Endothelial cell (in vitro differentiated cells): ENCODE measurements around the gene RHEX. TPM values are rescaled to one million over a fixed set of nuclear protein-coding genes. Genes with fewer than 3 reads are reported as not detected.

Source experiments
- DNase-seq: peaks from one replicate; pipeline ENCODE4 v3.0.0; 2021; ENCODE audit warnings: low spot score
- H3K27ac Mint-ChIP-seq: one replicate; pipeline ENCODE4 v1.8.0; 2021; ENCODE audit warnings: mixed read lengths, inconsistent platforms; ENCODE audit not compliant: unreplicated experiment
- H3K27me3 Mint-ChIP-seq: one replicate; pipeline ENCODE4 v1.8.0; 2021; ENCODE audit warnings: mild to moderate bottlenecking, moderate library complexity, mixed read lengths, inconsistent platforms; ENCODE audit not compliant: unreplicated experiment
- H3K36me3 Mint-ChIP-seq: one replicate; pipeline ENCODE4 v1.8.0; 2021; ENCODE audit warnings: mild to moderate bottlenecking, low read depth, mixed read lengths, inconsistent platforms; ENCODE audit not compliant: unreplicated experiment
- H3K4me1 Mint-ChIP-seq: one replicate; pipeline ENCODE4 v1.8.0; 2021; ENCODE audit warnings: mild to moderate bottlenecking, mixed read lengths, inconsistent platforms; ENCODE audit not compliant: unreplicated experiment
- H3K4me3 Mint-ChIP-seq: one replicate; pipeline ENCODE4 v1.8.0; 2021; ENCODE audit warnings: mild to moderate bottlenecking, mixed read lengths, inconsistent platforms; ENCODE audit not compliant: unreplicated experiment
- H3K9me3 Mint-ChIP-seq: one replicate; pipeline ENCODE4 v1.8.0; 2021; ENCODE audit warnings: mixed read lengths, inconsistent platforms; ENCODE audit not compliant: unreplicated experiment
- total RNA-seq: library from RNA; stranded (reverse); fragmentation: NEBNext Ultra II Directional; extraction: Animal tissue kit (Norgen Biotek cat#: 25700); gene quantifications from one replicate; pipeline ENCODE4 v1.2.1, GENCODE V29; 2021; ENCODE audit not compliant: unreplicated experiment
- TF ChIP-seq, protein P1 (sequence below): fragments of 200-600 bp; sonication (generic); IDR thresholded peaks from one replicate; pipeline ENCODE4 v1.5.0; 2021; ENCODE audit warnings: antibody characterized with exemption; ENCODE audit not compliant: unreplicated experiment

The RHEX gene
- total RNA-seq, 1 donor from 2014 or later, result not detected

DNA sequence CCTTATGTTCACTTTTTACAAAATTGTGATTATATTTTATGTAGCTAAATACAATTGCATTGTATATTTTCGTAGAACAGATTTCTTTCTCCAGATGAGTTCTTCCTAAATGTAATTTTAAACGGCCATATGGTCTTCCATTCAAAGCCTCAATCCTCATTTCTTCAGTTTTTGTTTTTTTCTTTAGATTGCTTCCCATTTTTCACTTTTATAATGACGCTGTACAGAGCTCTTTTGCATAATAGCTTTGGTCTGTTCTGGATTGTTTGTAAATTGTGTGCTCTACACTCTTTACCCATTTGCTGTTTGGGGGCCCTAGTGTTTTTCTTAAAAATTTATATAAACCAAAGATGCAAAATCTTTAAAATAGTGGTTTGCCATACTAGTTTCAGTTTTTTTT lies 36.4 kb downstream of the RHEX start:
- Mint-ChIP-seq H3K4me3 (no peak overlapping the region), H3K27ac (no peak overlapping the region), H3K27me3 (no peaks in the 10 kb centered on the region), H3K9me3 (no peaks in the 10 kb centered on the region), H3K4me1 (no peaks in the 10 kb centered on the region), H3K36me3 (no peaks in the 10 kb centered on the region)
- DNase-seq, result no peak
- TF ChIP-seq, protein P1, sequence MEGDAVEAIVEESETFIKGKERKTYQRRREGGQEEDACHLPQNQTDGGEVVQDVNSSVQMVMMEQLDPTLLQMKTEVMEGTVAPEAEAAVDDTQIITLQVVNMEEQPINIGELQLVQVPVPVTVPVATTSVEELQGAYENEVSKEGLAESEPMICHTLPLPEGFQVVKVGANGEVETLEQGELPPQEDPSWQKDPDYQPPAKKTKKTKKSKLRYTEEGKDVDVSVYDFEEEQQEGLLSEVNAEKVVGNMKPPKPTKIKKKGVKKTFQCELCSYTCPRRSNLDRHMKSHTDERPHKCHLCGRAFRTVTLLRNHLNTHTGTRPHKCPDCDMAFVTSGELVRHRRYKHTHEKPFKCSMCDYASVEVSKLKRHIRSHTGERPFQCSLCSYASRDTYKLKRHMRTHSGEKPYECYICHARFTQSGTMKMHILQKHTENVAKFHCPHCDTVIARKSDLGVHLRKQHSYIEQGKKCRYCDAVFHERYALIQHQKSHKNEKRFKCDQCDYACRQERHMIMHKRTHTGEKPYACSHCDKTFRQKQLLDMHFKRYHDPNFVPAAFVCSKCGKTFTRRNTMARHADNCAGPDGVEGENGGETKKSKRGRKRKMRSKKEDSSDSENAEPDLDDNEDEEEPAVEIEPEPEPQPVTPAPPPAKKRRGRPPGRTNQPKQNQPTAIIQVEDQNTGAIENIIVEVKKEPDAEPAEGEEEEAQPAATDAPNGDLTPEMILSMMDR, result no peak

DNA sequence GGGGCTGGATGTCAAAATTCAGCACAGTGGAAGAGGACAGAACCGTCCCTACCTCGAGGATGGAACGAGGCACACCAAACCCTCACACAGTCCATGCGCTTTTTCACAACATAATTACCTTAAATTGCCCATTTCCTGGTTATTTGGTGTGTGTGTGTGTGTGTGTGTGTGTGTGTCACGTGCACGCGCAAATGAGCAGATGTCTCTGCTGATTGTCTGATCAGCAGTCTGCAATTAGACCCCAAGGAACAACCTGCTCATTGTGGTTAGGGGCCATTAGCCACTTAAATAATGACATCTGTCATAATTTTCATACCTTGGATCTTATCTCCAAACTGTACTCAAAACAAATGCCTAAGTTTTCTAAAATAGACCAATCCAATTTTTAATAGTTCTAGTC lies 41.1 kb downstream of the RHEX start:
- TF ChIP-seq, protein P1, result no peak
- Mint-ChIP-seq H3K27me3 (peaks cover 2% of the 10 kb centered on the region), H3K36me3 (no peaks in the 10 kb centered on the region), H3K27ac (no peak overlapping the region), H3K4me1 (no peaks in the 10 kb centered on the region), H3K9me3 (no peaks in the 10 kb centered on the region), H3K4me3 (no peak overlapping the region)
- DNase-seq, result no peak

DNA sequence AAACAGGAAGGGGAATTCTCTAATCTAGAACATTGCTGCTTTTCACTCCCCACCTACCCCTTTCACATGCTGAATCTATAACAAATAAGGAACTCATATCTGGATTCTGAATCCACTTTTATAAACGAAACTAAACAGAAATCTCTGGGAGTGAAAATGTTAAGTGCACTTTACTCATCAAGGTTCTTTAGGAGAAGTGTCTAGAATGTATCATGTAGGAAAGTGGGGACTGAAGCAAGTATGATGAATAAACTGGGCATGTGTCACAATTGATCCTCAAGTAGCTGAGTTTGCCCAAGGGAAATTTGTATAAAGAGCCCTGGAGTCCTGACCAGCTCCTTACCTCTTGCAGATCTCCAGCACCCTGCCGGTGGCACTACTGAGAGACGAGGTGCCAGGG lies 44.4 kb downstream of the RHEX start:
- Mint-ChIP-seq H3K27ac (no peak overlapping the region), H3K4me3 (no peak overlapping the region), H3K27me3 (peaks cover 5% of the 10 kb centered on the region), H3K9me3 (no peaks in the 10 kb centered on the region), H3K36me3 (no peaks in the 10 kb centered on the region), H3K4me1 (peaks cover 5% of the 10 kb centered on the region)
- TF ChIP-seq, protein P1, result no peak
- no peak for DNase-seq

DNA sequence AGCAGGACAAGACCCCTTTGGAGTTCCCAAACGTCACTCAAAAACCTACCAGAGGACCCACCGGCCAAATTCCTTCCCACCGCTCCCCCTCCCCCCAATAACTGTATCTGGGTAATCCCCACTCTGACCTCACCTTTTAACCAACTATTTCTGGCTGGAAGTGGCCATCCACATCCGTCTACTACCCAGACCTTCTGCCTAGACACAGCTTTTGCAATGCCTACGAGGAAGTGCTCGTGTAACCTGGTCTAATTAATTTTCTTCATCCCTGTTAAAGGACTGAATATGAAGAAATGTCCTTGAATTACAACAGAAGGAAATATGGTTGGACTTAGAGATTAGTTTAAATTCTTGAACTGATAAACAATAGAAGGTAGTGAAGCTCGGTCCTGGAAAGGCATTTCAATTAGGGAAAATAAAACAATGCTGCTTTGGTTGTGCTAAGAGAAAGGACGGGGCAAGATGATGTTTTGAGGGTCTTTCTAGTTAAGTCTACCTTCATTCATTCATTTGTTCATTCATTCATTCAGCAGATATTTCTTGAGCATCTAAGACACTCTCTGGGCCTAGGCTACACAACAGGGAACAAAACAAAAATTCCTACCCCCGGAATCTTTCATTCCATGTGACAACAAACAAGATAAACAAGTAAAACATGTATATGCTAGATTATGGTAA lies 45.4 kb downstream of the RHEX start:
- Mint-ChIP-seq H3K9me3 (no peaks in the 10 kb centered on the region), H3K36me3 (no peaks in the 10 kb centered on the region), H3K27me3 (peaks cover 5% of the 10 kb centered on the region), H3K4me1 (peaks cover 6% of the 10 kb centered on the region), H3K27ac (no peak overlapping the region), H3K4me3 (no peak overlapping the region)
- TF ChIP-seq, protein P1, result no peak
- DNase-seq, result no peak

DNA sequence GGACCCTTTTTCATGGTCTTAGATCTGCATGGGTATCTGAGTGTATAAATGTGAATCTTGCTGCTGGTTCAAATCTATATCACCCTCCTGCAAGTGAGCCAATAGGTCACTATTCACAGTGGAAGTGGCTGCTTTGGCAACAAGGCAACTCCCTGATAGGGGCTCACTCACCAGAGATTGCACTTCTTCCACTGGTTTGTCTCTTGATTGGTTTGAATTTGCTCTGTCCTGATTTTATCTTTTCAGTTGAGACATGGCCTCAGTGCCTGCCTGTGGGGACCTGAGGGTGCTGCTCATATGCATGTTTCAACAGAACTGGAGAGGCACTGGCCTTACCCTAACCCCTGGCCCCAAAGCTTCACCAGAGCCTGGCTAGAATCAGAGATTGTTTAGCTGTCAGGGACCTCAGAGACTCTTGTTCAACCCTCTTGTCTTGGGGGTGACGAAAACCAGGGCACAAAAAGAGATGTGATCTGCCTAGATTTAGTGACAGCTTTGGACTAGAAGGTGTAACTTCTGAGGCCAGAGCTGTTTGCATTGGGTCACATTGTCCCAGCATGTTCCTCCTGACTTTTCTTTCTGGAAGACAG lies 47.3 kb downstream of the RHEX start:
- TF ChIP-seq, protein P1, result no peak
- Mint-ChIP-seq H3K4me1 (peaks cover 10% of the 10 kb centered on the region), H3K27ac (no peak overlapping the region), H3K4me3 (no peak overlapping the region), H3K27me3 (peaks cover 5% of the 10 kb centered on the region), H3K9me3 (no peaks in the 10 kb centered on the region), H3K36me3 (no peaks in the 10 kb centered on the region)
- no peak for DNase-seq
